Panc1 (cell line): ENCODE data around the gene GJA3. TPM values are rescaled to one million over a fixed set of nuclear protein-coding genes. Genes with fewer than 3 reads are reported as not detected.

ENCODE experiments used
- ATAC-seq: fragments of 200-7000 bp; cut with Tn5 transposase; 2 replicates; pipeline ENCODE4 v1.9.1; 2020; ENCODE audit warnings: mild to moderate bottlenecking, moderate library complexity
- BruUV-seq: library from RNA; stranded (reverse); fragments of 400-500 nt; replicated peaks from 2 replicates; lab custom pipeline; 2021; lab: Mats Ljungman, UMichigan
- CTCF ChIA-PET: fragments of 300-600 bp; sonication (Branson Sonifier 250); formaldehyde crosslinking; loops from one replicate; lab custom pipeline; 2022; ENCODE audit warnings: antibody characterized with exemption; lab: Charles Lee
- POLR2A ChIA-PET: fragments of 300-600 bp; sonication (Branson Sonifier 250); formaldehyde crosslinking; loops from one replicate; lab custom pipeline; 2022; ENCODE audit warnings: antibody characterized with exemption; lab: Charles Lee
- DNase-seq: peaks from one replicate; pipeline ENCODE4 v3.0.0-alpha.2; 2010; ENCODE audit warnings: low read depth, low spot score
- H3K27ac ChIP-seq: 2 replicates; pipeline ENCODE4 v1.5.1; 2011; ENCODE audit warnings: mild to moderate bottlenecking, low read length, inconsistent platforms
- H3K27me3 ChIP-seq: fragments of 200-500 bp; sonication (Bioruptor generic); 2 replicates; pipeline ENCODE4 v1.6.0; 2014; ENCODE audit warnings: low read length, inconsistent platforms; ENCODE audit not compliant: control insufficient read depth, insufficient read depth
- H3K36me3 ChIP-seq: fragments of 200-500 bp; sonication (Bioruptor generic); 2 replicates; pipeline ENCODE4 v1.5.1; 2014; ENCODE audit warnings: inconsistent platforms, mild to moderate bottlenecking, low read length, moderate library complexity; ENCODE audit not compliant: control insufficient read depth, insufficient read depth
- H3K4me1 ChIP-seq: 2 replicates; pipeline ENCODE4 v1.5.1; 2011; ENCODE audit warnings: inconsistent platforms, mild to moderate bottlenecking, low read length, moderate library complexity; ENCODE audit not compliant: control insufficient read depth, insufficient read depth
- H3K4me3 ChIP-seq, 2 experiments: 2 replicates each; pipeline ENCODE4 v1.5.1; 2011 to 2012; ENCODE audit warnings: low read depth in 2 of 2, low read length in 2 of 2, mild to moderate bottlenecking in 2 of 2, inconsistent platforms in 1 of 2, moderate library complexity in 1 of 2
- H3K9me3 ChIP-seq: fragments of 200-500 bp; sonication (Bioruptor generic); 2 replicates; pipeline ENCODE4 v1.5.1; 2014; ENCODE audit warnings: low read depth, mild to moderate bottlenecking, inconsistent platforms, low read length, moderate library complexity; ENCODE audit not compliant: control insufficient read depth, insufficient read depth
- CTCF ChIP-seq: fragments of 450-650 bp; IDR thresholded peaks from 2 replicates; pipeline ENCODE4 v1.5.1; 2017; ENCODE audit warnings: mild to moderate bottlenecking
- POLR2AphosphoS5 ChIP-seq: IDR thresholded peaks from 2 replicates; pipeline ENCODE4 v1.6.1; 2012; ENCODE audit warnings: mild to moderate bottlenecking, low read depth, low read length, moderate library complexity
- REST ChIP-seq, 2 experiments: IDR thresholded peaks; 2 replicates each; pipeline ENCODE4 v1.6.1; 2011 to 2012; ENCODE audit warnings: low read depth in 2 of 2, control low read depth in 1 of 2, low read length in 1 of 2, mild to moderate bottlenecking in 1 of 2, moderate library complexity in 1 of 2; ENCODE audit not compliant: insufficient read depth in 1 of 2
- SIN3A ChIP-seq: IDR thresholded peaks from 2 replicates; pipeline ENCODE4 v1.6.1; 2012; ENCODE audit warnings: low read depth, mild to moderate bottlenecking, low read length, moderate library complexity, borderline replicate concordance; ENCODE audit not compliant: insufficient read depth
- TCF7L2 ChIP-seq: IDR thresholded peaks from 2 replicates; pipeline ENCODE4 v1.6.1; 2011; ENCODE audit warnings: mild to moderate bottlenecking, low read depth, low read length, inconsistent platforms
- in situ Hi-C: cut with HindIII; loops from 2 replicates; pipeline ENCODE4 v1.10.0; 2016; ENCODE audit warnings: low sequenced_read_pairs, low pct_unique_long_range_greater_than_20kb
- intact Hi-C: fragments of 100-400 bp; cut with micrococcal nuclease; formaldehyde crosslinking; loops from one replicate; pipeline ENCODE4 v1.10.0; 2022; ENCODE audit not compliant: unreplicated experiment
- total RNA-seq: library from RNA; stranded (reverse); gene quantifications from one replicate; pipeline ENCODE4 v1.2.1, GENCODE V29; 2021; ENCODE audit not compliant: unreplicated experiment

The GJA3 gene
- total RNA-seq, 1 experiment from 2014 or later, result 11.6 TPM

GRCh38 chr13:20195801-20196200 lies 34.9 kb upstream of the GJA3 start:
- CTCF ChIA-PET, result interaction anchor here (0.9 kb wide), 1 partner anchor 10 kb away, joined by 4 read pairs; no protein-coding TSS in a partner anchor
- Histone ChIP-seq H3K36me3 (no peaks in the 10 kb centered on the region), H3K4me3 (no peak overlapping the region), H3K27me3 (no peaks in the 10 kb centered on the region; the same call in 1 of the 2 replicates), H3K9me3 (no peaks in the 10 kb centered on the region), H3K4me1 (no peaks in the 10 kb centered on the region; the same call in 1 of the 2 replicates), H3K27ac (no peak overlapping the region)
- BruUV-seq, result no TSS peak
- no peak for DNase-seq
- TF ChIP-seq SIN3A (no peak), TCF7L2 (no peak), REST (IDR thresholded peaks at IDR 0.05; ENCODE audit: insufficient read depth in 1 of 2, low read depth in 2 of 2, low read length in 1 of 2) (no peak), CTCF (no peak), POLR2AphosphoS5 (no peak)
- ATAC-seq, result no peak
- in situ Hi-C loops (no loop called here), intact Hi-C loops (loop anchor here (2.0 kb wide), 1 partner anchor 293 kb away; no protein-coding TSS in a partner anchor)
- POLR2A ChIA-PET, result interaction anchor here (0.6 kb wide), 1 partner anchor 860 kb away, joined by 4 read pairs; no protein-coding TSS in a partner anchor

DNA sequence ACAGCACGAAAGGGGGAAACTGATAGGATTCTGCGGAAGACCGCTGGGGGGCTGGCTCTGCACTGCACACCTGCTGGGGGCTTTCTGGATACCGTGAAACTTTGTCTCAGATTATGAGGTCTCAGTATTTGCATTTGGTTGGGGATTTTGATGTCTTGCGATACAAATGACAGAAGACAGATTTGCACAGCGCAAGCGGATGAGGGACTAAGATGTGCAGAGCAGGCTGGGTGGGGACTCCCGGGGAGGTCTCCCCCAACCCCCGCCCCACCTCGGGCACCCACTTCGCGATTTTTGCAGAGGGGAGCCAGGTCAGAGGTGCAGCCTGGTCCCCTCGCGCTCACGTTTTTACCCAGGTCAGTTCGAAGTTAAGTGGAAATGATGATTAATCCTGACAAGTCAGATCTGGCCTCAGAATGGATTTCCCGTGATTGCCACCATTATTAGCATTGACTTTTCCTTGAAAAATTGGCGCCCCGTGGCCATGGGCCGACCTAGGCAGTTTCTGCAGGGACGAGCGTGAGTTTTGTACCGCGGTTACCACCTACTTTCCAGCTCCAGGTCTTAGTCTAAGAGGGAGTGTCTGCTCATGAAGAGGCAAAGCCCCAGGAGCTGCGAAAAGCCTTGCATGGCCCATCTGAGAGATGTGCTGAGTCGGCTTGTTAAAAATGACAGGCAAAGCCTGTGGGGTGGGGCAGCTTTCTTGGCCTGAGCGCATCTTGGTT lies 33.2 kb upstream of the GJA3 start:
- ChIA-PET CTCF (no interaction called here), POLR2A (no interaction called here)
- DNase-seq, result no peak
- no TSS peak for BruUV-seq
- Histone ChIP-seq H3K27ac (no peak overlapping the region), H3K9me3 (no peaks in the 10 kb centered on the region), H3K4me1 (no peaks in the 10 kb centered on the region; the same call in 1 of the 2 replicates), H3K4me3 (peak overlapping the region in 1 of 2 experiments; percentile 66; a peak in 1 of 4 replicates), H3K36me3 (no peaks in the 10 kb centered on the region), H3K27me3 (no peaks in the 10 kb centered on the region; the same call in 1 of the 2 replicates)
- intact Hi-C loops (no loop called here), in situ Hi-C loops (no loop called here)
- ATAC-seq, result no peak
- TF ChIP-seq CTCF (no peak), REST (IDR thresholded peaks at IDR 0.05; ENCODE audit: insufficient read depth in 1 of 2, low read depth in 2 of 2, low read length in 1 of 2) (no peak), TCF7L2 (no peak), SIN3A (no peak), POLR2AphosphoS5 (no peak)
